Ovary (tissue), 9 donors: ENCODE results near the gene POLD1. TPM values are rescaled to one million over a fixed set of nuclear protein-coding genes. Genes with fewer than 3 reads are reported as not detected.

Experiments used
- DNase-seq, 5 donors: peaks; one replicate each; pipeline ENCODE4 v3.0.0-alpha.2; 2019 to 2020
- H3K27ac ChIP-seq, 2 donors: fragments of 200-600 bp; one replicate each; pipeline versions ENCODE4 v1.5.1 to v1.8.0; 2019 to 2022
- H3K27me3 ChIP-seq: fragments of 200-600 bp; one replicate; pipeline ENCODE4 v1.8.0; 2022
- H3K36me3 ChIP-seq: fragments of 200-600 bp; sonication (generic); one replicate; pipeline ENCODE4 v1.5.1; 2019
- H3K4me1 ChIP-seq: one replicate; pipeline ENCODE4 v1.8.1; 2013; ENCODE audit warnings: mild to moderate bottlenecking, moderate library complexity; ENCODE audit not compliant: insufficient read depth
- H3K4me3 ChIP-seq: fragments of 200-600 bp; sonication (generic); one replicate; pipeline ENCODE4 v1.5.1; 2017
- H3K9me3 ChIP-seq, 2 donors: fragments of 200-600 bp in 1 of 2; sonication (generic) in 1 of 2; one replicate each; pipeline versions ENCODE4 v1.5.1 to v1.8.1; 2013 to 2019; ENCODE audit warnings: mild to moderate bottlenecking in 1 of 2, moderate library complexity in 1 of 2
- EP300 ChIP-seq: sonication (generic); formaldehyde crosslinking; IDR thresholded peaks from one replicate; pipeline ENCODE4 v1.6.1; 2017; ENCODE audit warnings: antibody characterized with exemption
- POLR2A ChIP-seq: fragments of 450-650 bp; IDR thresholded peaks from one replicate; pipeline ENCODE4 v1.6.1; 2017; ENCODE audit warnings: antibody characterized with exemption, mild to moderate bottlenecking, moderate library complexity
- whole genome bisulfite sequencing, 3 donors: extraction: QIAGEN DNeasy Blood & Tissue Kit in 1 of 3; methylation state at CpG; one replicate each; pipeline versions ENCODE4 v1.1.5 to v1.1.7; 2013 to 2017; 5-methylcytosine and 5-hydroxymethylcytosine counted together
- intact Hi-C, 4 donors: fragments of 100-400 bp; cut with DNase I; formaldehyde crosslinking; loops; one replicate each; pipeline versions ENCODE4 v1.11.0 to v1.15.1; 2022 to 2023
- polyA plus RNA-seq, 2 donors: library from polyadenylated mRNA; stranded (reverse); fragments of 200-250 nt in 1 of 2; fragments of 350-450 nt in 1 of 2; fragmentation: Illumina TruSeq in 1 of 2; extraction: RNeasy Lipid Tissue Mini Kit (QIAGEN cat#74804) in 1 of 2; gene quantifications; one replicate each; pipeline ENCODE4 v1.2.3, GENCODE V29; 2013 to 2014
- total RNA-seq, 7 donors: library from RNA; depleted of rRNA in 2 of 7; stranded (reverse); fragments of >200 nt in 2 of 7; fragmentation: NEBNext Ultra II Directional in 3 of 7; extraction: Animal tissue kit (Norgen Biotek cat#: 25700) in 3 of 7; gene quantifications; one replicate each; pipeline versions ENCODE4 v1.1.0 to v1.2.4, GENCODE V29; 2016 to 2023
- TF ChIP-seq, protein P1 (sequence below), 3 donors: fragments of 450-650 bp in 2 of 3; fragments of 200-600 bp in 1 of 3; IDR thresholded peaks; one replicate each; pipeline versions ENCODE4 v1.5.1 to v1.8.0; 2016 to 2022; ENCODE audit warnings: antibody characterized with exemption in 3 of 3, mild to moderate bottlenecking in 1 of 3
- donor health status: DM: no; HTN: no; CAD: no; lungs with moderate emphysema.
- donor health status: DM: no; HTN: no; CAD: no.
- donor health status: Bipolar disorder and iron deficiency.
- donor health status: DM: yes; HTN: yes; CAD: no.
- donor health status: DM: no; HTN: no; CAD: no.
- donor health status: DM: yes; HTN: yes; CAD: no.

Gene POLD1
- total and polyA plus RNA-seq, 9 donors: 0.52 to 25.2 (median 17.1) TPM

- H3K4me1 ChIP-seq: no peaks in the 10 kb centered on the region
- 68 to 86% (median 73%) methylated on average over 19 of the region's 19 CpGs for WGBS, 3 donors
- H3K36me3 ChIP-seq: no peaks in the 10 kb centered on the region
- no peaks in the 10 kb centered on the region for H3K27me3 ChIP-seq
- DNase-seq: no peak
- H3K27ac ChIP-seq: no peak overlapping the region
- H3K4me3 ChIP-seq: no peak overlapping the region
- intact Hi-C loops: loop anchor here in 1 of 4 donors (10.0 kb wide), 1 partner anchor 100 kb away; the partner anchor contains the start of gene NAPSA
- TF ChIP-seq POLR2A: no peak
- TF ChIP-seq, protein P1, sequence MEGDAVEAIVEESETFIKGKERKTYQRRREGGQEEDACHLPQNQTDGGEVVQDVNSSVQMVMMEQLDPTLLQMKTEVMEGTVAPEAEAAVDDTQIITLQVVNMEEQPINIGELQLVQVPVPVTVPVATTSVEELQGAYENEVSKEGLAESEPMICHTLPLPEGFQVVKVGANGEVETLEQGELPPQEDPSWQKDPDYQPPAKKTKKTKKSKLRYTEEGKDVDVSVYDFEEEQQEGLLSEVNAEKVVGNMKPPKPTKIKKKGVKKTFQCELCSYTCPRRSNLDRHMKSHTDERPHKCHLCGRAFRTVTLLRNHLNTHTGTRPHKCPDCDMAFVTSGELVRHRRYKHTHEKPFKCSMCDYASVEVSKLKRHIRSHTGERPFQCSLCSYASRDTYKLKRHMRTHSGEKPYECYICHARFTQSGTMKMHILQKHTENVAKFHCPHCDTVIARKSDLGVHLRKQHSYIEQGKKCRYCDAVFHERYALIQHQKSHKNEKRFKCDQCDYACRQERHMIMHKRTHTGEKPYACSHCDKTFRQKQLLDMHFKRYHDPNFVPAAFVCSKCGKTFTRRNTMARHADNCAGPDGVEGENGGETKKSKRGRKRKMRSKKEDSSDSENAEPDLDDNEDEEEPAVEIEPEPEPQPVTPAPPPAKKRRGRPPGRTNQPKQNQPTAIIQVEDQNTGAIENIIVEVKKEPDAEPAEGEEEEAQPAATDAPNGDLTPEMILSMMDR (IDR thresholded peaks at IDR 0.05): no peak
- TF ChIP-seq EP300: no peak
- no peaks in the 10 kb centered on the region for H3K9me3 ChIP-seq
Observed at GRCh38 chr19:50464348-50464747, 80.2 kb downstream of the POLD1 start.

- no peaks in the 10 kb centered on the region for H3K36me3 ChIP-seq
- no peak for TF ChIP-seq POLR2A
- TF ChIP-seq EP300: no peak
- H3K4me1 ChIP-seq: no peaks in the 10 kb centered on the region
- H3K9me3 ChIP-seq: no peaks in the 10 kb centered on the region
- WGBS, 3 donors: 79 to 90% (median 82%) methylated on average over 13 of the region's 13 CpGs
- H3K4me3 ChIP-seq: no peak overlapping the region
- intact Hi-C loops: loop anchor here in 1 of 4 donors (10.0 kb wide), 1 partner anchor 100 kb away; the partner anchor contains the start of gene NAPSA
- DNase-seq: no peak
- no peaks in the 10 kb centered on the region for H3K27me3 ChIP-seq
- no peak overlapping the region for H3K27ac ChIP-seq
Observed at GRCh38 chr19:50465000-50465399, 80.9 kb downstream of the POLD1 start.

DNA sequence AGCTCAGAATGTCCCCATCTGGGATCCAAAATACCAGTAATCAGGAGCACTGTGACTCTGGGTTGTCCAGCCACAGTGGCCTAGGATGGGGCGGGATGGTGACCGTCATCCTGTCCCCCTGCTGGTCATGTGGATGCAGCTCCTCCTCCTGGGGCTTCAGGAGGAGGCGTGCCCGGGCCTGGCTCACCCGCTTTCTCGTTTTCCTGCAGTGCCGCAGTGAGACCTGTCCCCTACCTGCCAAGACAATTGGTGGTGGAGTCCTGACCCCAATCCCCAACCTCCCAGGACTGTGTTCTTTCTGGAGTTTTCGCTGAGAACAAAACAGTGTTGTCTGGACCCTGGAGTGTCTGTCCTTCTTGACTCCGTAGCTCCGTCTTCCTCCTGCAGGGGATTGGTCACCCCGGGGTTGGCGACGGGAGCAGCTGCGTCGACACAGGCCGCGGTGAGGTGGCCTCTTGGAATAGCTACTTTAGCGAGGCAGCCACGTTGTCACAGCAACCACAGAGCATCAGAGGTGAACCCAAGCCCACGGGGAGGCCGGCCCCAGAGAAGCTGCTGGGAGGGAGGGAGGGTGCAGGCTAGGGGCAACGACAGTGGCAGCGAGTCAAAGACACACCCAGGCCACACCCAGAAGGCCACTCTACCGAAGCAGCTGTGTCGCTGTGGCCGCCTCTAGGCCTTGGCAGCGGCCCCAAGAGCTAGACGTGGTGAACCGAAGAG lies 82.0 kb downstream of the POLD1 start:
- 52 to 59% (median 59%) methylated on average over 29 of the region's 29 CpGs for WGBS, 3 donors
- H3K9me3 ChIP-seq: no peaks in the 10 kb centered on the region
- H3K36me3 ChIP-seq: no peaks in the 10 kb centered on the region
- intact Hi-C loops: loop anchor here in 1 of 4 donors (10.0 kb wide), 1 partner anchor 101 kb away; the partner anchor contains the start of gene NAPSA
- H3K27ac ChIP-seq: no peak overlapping the region
- TF ChIP-seq POLR2A (no peak), EP300 (no peak)
- TF ChIP-seq, protein P1 (IDR thresholded peaks at IDR 0.05): no peak
- H3K27me3 ChIP-seq: no peaks in the 10 kb centered on the region
- no peaks in the 10 kb centered on the region for H3K4me1 ChIP-seq
- no peak overlapping the region for H3K4me3 ChIP-seq
- DNase-seq: no peak

GRCh38 chr19:50466706-50467039 lies 82.5 kb downstream of the POLD1 start:
- 76 to 82% (median 81%) methylated on average over 11 of the region's 11 CpGs for WGBS, 3 donors
- intact Hi-C loops: loop anchor here in 1 of 4 donors (10.0 kb wide), 1 partner anchor 102 kb away; the partner anchor contains the start of gene NAPSA
- no peak for DNase-seq
- H3K27ac ChIP-seq: no peak overlapping the region
- no peak overlapping the region for H3K4me3 ChIP-seq
- H3K4me1 ChIP-seq: no peaks in the 10 kb centered on the region
- TF ChIP-seq EP300: no peak
- TF ChIP-seq POLR2A: no peak
- TF ChIP-seq, protein P1 (IDR thresholded peaks at IDR 0.05): no peak
- H3K9me3 ChIP-seq: no peaks in the 10 kb centered on the region
- H3K36me3 ChIP-seq: no peaks in the 10 kb centered on the region
- H3K27me3 ChIP-seq: no peaks in the 10 kb centered on the region

- no peaks in the 10 kb centered on the region for H3K27me3 ChIP-seq
- intact Hi-C loops: loop anchor here in 1 of 4 donors (10.0 kb wide), 1 partner anchor 103 kb away; the partner anchor contains the start of gene NAPSA
- no peak for TF ChIP-seq EP300
- TF ChIP-seq, protein P1 (IDR thresholded peaks at IDR 0.05): no peak
- no peak for TF ChIP-seq POLR2A
- DNase-seq: no peak
- H3K27ac ChIP-seq: no peak overlapping the region
- no peak overlapping the region for H3K4me3 ChIP-seq
- 76 to 82% (median 81%) methylated on average over 18 of the region's 18 CpGs for WGBS, 3 donors
- no peaks in the 10 kb centered on the region for H3K4me1 ChIP-seq
- H3K9me3 ChIP-seq: no peaks in the 10 kb centered on the region
- no peaks in the 10 kb centered on the region for H3K36me3 ChIP-seq
Observed at GRCh38 chr19:50467566-50467965, 83.4 kb downstream of the POLD1 start.
